ENCODE measurements around the gene CTDSPL. TPM values are rescaled to one million over a fixed set of nuclear protein-coding genes. Genes with fewer than 3 reads are reported as not detected.

The CTDSPL gene
- total RNA-seq, 1 donor from 2014 or later = 13.1 TPM

- DNase-seq = no peak
Observed at GRCh38 chr3:37891227-37891626, 29.5 kb downstream of the CTDSPL start.

- DNase-seq = no peak
Observed at GRCh38 chr3:37892927-37893600, 31.4 kb downstream of the CTDSPL start.

- DNase-seq = no peak
Observed at GRCh38 chr3:37896827-37897226, 35.1 kb downstream of the CTDSPL start.

- DNase-seq = no peak
Observed at GRCh38 chr3:37897763-37898162, 36.1 kb downstream of the CTDSPL start.

- no peak for DNase-seq
Observed at GRCh38 chr3:37898424-37898823, 36.7 kb downstream of the CTDSPL start.

- no peak for DNase-seq
Observed at GRCh38 chr3:37899101-37899707, 37.5 kb downstream of the CTDSPL start.

- no peak for DNase-seq
Observed at GRCh38 chr3:37899711-37900306, 38.1 kb downstream of the CTDSPL start.

GRCh38 chr3:37901721-37902120 is 40.0 kb downstream of the CTDSPL start:
- DNase-seq = no peak

- DNase-seq = no peak
Observed at GRCh38 chr3:37902674-37903073, 41.0 kb downstream of the CTDSPL start.

- DNase-seq = no peak
Observed at GRCh38 chr3:37903320-37903719, 41.6 kb downstream of the CTDSPL start.

- no peak for DNase-seq
Observed at GRCh38 chr3:37903734-37904133, 42.1 kb downstream of the CTDSPL start.

- no peak for DNase-seq
Observed at GRCh38 chr3:37904601-37905000, 42.9 kb downstream of the CTDSPL start.

- DNase-seq = no peak
Observed at GRCh38 chr3:37905346-37905745, 43.7 kb downstream of the CTDSPL start.

- no peak for DNase-seq
Observed at GRCh38 chr3:37905987-37906674, 44.5 kb downstream of the CTDSPL start.

- DNase-seq = no peak
Observed at GRCh38 chr3:37906734-37907282, 45.1 kb downstream of the CTDSPL start.

GRCh38 chr3:37907371-37907770 is 45.7 kb downstream of the CTDSPL start:
- no peak for DNase-seq

GRCh38 chr3:37907906-37908305 is 46.2 kb downstream of the CTDSPL start:
- DNase-seq = peak; percentile 33

GRCh38 chr3:37909067-37909911 is 47.6 kb downstream of the CTDSPL start:
- DNase-seq = no peak

- DNase-seq = no peak
Observed at GRCh38 chr3:37910671-37911400, 49.2 kb downstream of the CTDSPL start.

GRCh38 chr3:37912052-37912733 is 50.5 kb downstream of the CTDSPL start:
- no peak for DNase-seq

- DNase-seq = no peak
Observed at GRCh38 chr3:37913522-37913921, 51.8 kb downstream of the CTDSPL start.
